AG09309 (cell line): ENCODE data around the gene GPANK1.
A peak's percentile ranks its signal among the peaks of the same experiment; 100 is the strongest.

ENCODE experiments used
- DNase-seq: peaks from one replicate; pipeline ENCODE4 v3.0.0-alpha.2; 2010; ENCODE audit warnings: low read depth
- H3K4me3 ChIP-seq: 2 replicates; pipeline ENCODE4 v1.5.1; 2011; ENCODE audit warnings: mild to moderate bottlenecking, low read depth, low read length, moderate library complexity; ENCODE audit not compliant: control insufficient read depth
- CTCF ChIP-seq: IDR thresholded peaks from 2 replicates; pipeline ENCODE4 v1.5.1; 2011; ENCODE audit warnings: mild to moderate bottlenecking, low read depth, low read length, inconsistent platforms; ENCODE audit not compliant: insufficient read depth, control insufficient read depth; ENCODE audit errors: missing control alignments

The GPANK1 gene

GRCh38 chr6:31683591-31683990 lies 18.8 kb upstream of the GPANK1 start:
- DNase-seq: no peak
- no peak overlapping the region for H3K4me3 ChIP-seq
- no peak for TF ChIP-seq CTCF

GRCh38 chr6:31681135-31681671 lies 16.4 kb upstream of the GPANK1 start:
- no peak for TF ChIP-seq CTCF
- DNase-seq: no peak
- peak overlapping the region; percentile 48 for H3K4me3 ChIP-seq

GRCh38 chr6:31680226-31681134 lies 15.7 kb upstream of the GPANK1 start, which contains the start of gene LY6G5C:
LY6G5C (minus strand) TSS chr6:31681067; CDS start chr6:31680373, 694 bp downstream.
- peak within 1 kb of the TSS; percentile 48 for H3K4me3 ChIP-seq
- peak; percentile 86 for TF ChIP-seq CTCF
- DNase-seq: peak; percentile 81

- no peak for DNase-seq
- no peak overlapping the region for H3K4me3 ChIP-seq
- no peak for TF ChIP-seq CTCF
Observed at GRCh38 chr6:31677955-31678354, 13.2 kb upstream of the GPANK1 start.

GRCh38 chr6:31676904-31677303 lies 12.1 kb upstream of the GPANK1 start:
- TF ChIP-seq CTCF: no peak
- H3K4me3 ChIP-seq: no peak overlapping the region
- DNase-seq: no peak

- DNase-seq: no peak
- H3K4me3 ChIP-seq: no peak overlapping the region
- no peak for TF ChIP-seq CTCF
Observed at GRCh38 chr6:31676322-31676903, 11.6 kb upstream of the GPANK1 start.
